ENCODE data around the gene MRPS5. TPM values are rescaled to one million over a fixed set of nuclear protein-coding genes. Genes with fewer than 3 reads are reported as not detected.

The MRPS5 gene
- 44.3 and 44.4 TPM in 2 replicates for total RNA-seq
- 52.4 and 55.3 TPM in 2 replicates for polyA plus RNA-seq

GRCh38 chr2:95121407-95122196, at the start of gene MRPS5:
Gene MRPS5, minus strand, starts transcription at chr2:95121808. Its CDS starts 17 bp downstream, at chr2:95121791.
- H3K4me1 ChIP-seq (ENCODE audit: insufficient read depth) = peaks cover 6% of the 10 kb centered on the region
- H3K36me3 ChIP-seq (replicated peaks; ENCODE audit: insufficient read depth, low read depth) = no peaks in the 10 kb centered on the region
- H3K27ac ChIP-seq = peak within 1 kb of the TSS; percentile 100
- TF ChIP-seq EZH2 (IDR thresholded peaks at IDR 0.05; ENCODE audit: borderline replicate concordance) (no peak), CTCF (IDR thresholded peaks at IDR 0.05; ENCODE audit: poor library complexity) (peak; percentile 38)
- no peaks in the 10 kb centered on the region for H3K9me2 ChIP-seq (replicated peaks; ENCODE audit: insufficient read depth)
- peak; percentile 93 for DNase-seq (ENCODE audit: low spot score)
- under 1% methylated on average over 61 of the region's 86 CpGs for WGBS (ENCODE audit: low lambda C conversion rate, missing lambda C conversion rate)
- peak within 1 kb of the TSS; percentile 89 for H2AFZ ChIP-seq
- peak within 1 kb of the TSS; percentile 76 for H3K4me2 ChIP-seq
- peaks cover 42% of the 10 kb centered on the region for H3K79me2 ChIP-seq
- H3K27me3 ChIP-seq = no peaks in the 10 kb centered on the region
- H3K4me3 ChIP-seq = peak within 1 kb of the TSS; percentile 94
- H3K9me3 ChIP-seq (ENCODE audit: low read depth) = no peaks in the 10 kb centered on the region
- no peaks in the 10 kb centered on the region for H4K20me1 ChIP-seq (ENCODE audit: insufficient read depth, poor library complexity, severe bottlenecking)

- H3K27ac ChIP-seq = peak overlapping the region; percentile 47
- H3K4me2 ChIP-seq = peak overlapping the region; percentile 87
- TF ChIP-seq CTCF (IDR thresholded peaks at IDR 0.05; ENCODE audit: poor library complexity) (no peak), EZH2phosphoT487 (IDR thresholded peaks at IDR 0.05; ENCODE audit: low read depth, severe bottlenecking, unreplicated experiment) (no peak), EZH2 (IDR thresholded peaks at IDR 0.05; ENCODE audit: borderline replicate concordance) (no peak)
- 9% methylated on average over 16 of the region's 16 CpGs for WGBS (ENCODE audit: low lambda C conversion rate, missing lambda C conversion rate)
- peaks cover 29% of the 10 kb centered on the region for H3K79me2 ChIP-seq
- no peaks in the 10 kb centered on the region for H3K27me3 ChIP-seq
- no peaks in the 10 kb centered on the region for H3K9me3 ChIP-seq (ENCODE audit: low read depth)
- no peaks in the 10 kb centered on the region for H3K36me3 ChIP-seq (replicated peaks; ENCODE audit: insufficient read depth, low read depth)
- peak overlapping the region; percentile 67 for H2AFZ ChIP-seq
- peaks cover 14% of the 10 kb centered on the region for H3K4me1 ChIP-seq (ENCODE audit: insufficient read depth)
- DNase-seq (ENCODE audit: low spot score) = no peak
- no peaks in the 10 kb centered on the region for H4K20me1 ChIP-seq (ENCODE audit: insufficient read depth, poor library complexity, severe bottlenecking)
- H3K4me3 ChIP-seq = peak overlapping the region; percentile 72
- H3K9me2 ChIP-seq (replicated peaks; ENCODE audit: insufficient read depth) = no peaks in the 10 kb centered on the region
Measured at GRCh38 chr2:95166065-95166763, 44.6 kb upstream of the MRPS5 start.

GRCh38 chr2:95165371-95166064, 43.9 kb upstream of the MRPS5 start, which contains the start of gene ZNF2:
Gene ZNF2, plus strand, starts transcription at chr2:95165809. Its CDS starts 10,418 bp downstream, at chr2:95176227.
- Histone ChIP-seq H3K4me3 (peak within 1 kb of the TSS; percentile 73), H3K9me3 (ENCODE audit: low read depth) (no peaks in the 10 kb centered on the region), H2AFZ (peak within 1 kb of the TSS; percentile 91), H3K4me2 (peak within 1 kb of the TSS; percentile 93), H3K27ac (peak within 1 kb of the TSS; percentile 99), H4K20me1 (ENCODE audit: insufficient read depth, poor library complexity, severe bottlenecking) (no peaks in the 10 kb centered on the region), H3K36me3 (replicated peaks; ENCODE audit: insufficient read depth, low read depth) (no peaks in the 10 kb centered on the region), H3K9me2 (replicated peaks; ENCODE audit: insufficient read depth) (no peaks in the 10 kb centered on the region), H3K4me1 (ENCODE audit: insufficient read depth) (peaks cover 14% of the 10 kb centered on the region), H3K27me3 (no peaks in the 10 kb centered on the region), H3K79me2 (peaks cover 29% of the 10 kb centered on the region)
- peak; percentile 99 for DNase-seq (ENCODE audit: low spot score)
- TF ChIP-seq CTCF (IDR thresholded peaks at IDR 0.05; ENCODE audit: poor library complexity) = no peak
- WGBS (ENCODE audit: low lambda C conversion rate, missing lambda C conversion rate) = 2% methylated on average over 54 of the region's 56 CpGs

Measured in hepatocyte (in vitro differentiated cells).